Epidermal melanocyte (primary cell): ENCODE measurements around the gene MS4A18.
"Not testable (repeated sequence)": the region's sequence is repeated elsewhere in the genome, so short reads cannot be mapped to it uniquely, and the experiment has no call there.

Experiments used
- DNase-seq: peaks from one replicate; pipeline ENCODE4 v3.0.0; 2011; ENCODE audit warnings: low spot score; ENCODE audit not compliant: insufficient read length

Gene MS4A18

GRCh38 chr11:60734279-60734678 is 9.8 kb downstream of the MS4A18 start:
- no peak for DNase-seq

- no peak for DNase-seq
These were observed 14.6 kb downstream of the MS4A18 start for GRCh38 chr11:60739114-60739513.

- DNase-seq = no peak
These were observed 16.1 kb downstream of the MS4A18 start for GRCh38 chr11:60740573-60740972.

- DNase-seq = no peak
These were observed 16.9 kb downstream of the MS4A18 start for GRCh38 chr11:60741421-60741820.

GRCh38 chr11:60743058-60743457 is 18.5 kb downstream of the MS4A18 start:
- no peak for DNase-seq

- DNase-seq = no peak
These were observed 19.6 kb downstream of the MS4A18 start for GRCh38 chr11:60744114-60744513.

- no peak for DNase-seq
These were observed 22.9 kb downstream of the MS4A18 start for GRCh38 chr11:60747359-60747873.

- DNase-seq = no peak
These were observed 23.7 kb downstream of the MS4A18 start for GRCh38 chr11:60748225-60748624.

- DNase-seq = no peak
These were observed 24.3 kb downstream of the MS4A18 start for GRCh38 chr11:60748821-60749220.

- DNase-seq = no peak
These were observed 26.4 kb downstream of the MS4A18 start for GRCh38 chr11:60750911-60751310.

- DNase-seq = no peak
These were observed 28.8 kb downstream of the MS4A18 start for GRCh38 chr11:60753309-60753708.

- no peak for DNase-seq
These were observed 30.4 kb downstream of the MS4A18 start for GRCh38 chr11:60754887-60755286.

- DNase-seq = no peak
These were observed 31.9 kb downstream of the MS4A18 start, which contains the start of gene MS4A15 for GRCh38 chr11:60756307-60757032. TSS of gene MS4A15 (plus strand) at chr11:60756867. CDS start at chr11:60763734, 6,867 bp downstream.

GRCh38 chr11:60757231-60757800 is 32.8 kb downstream of the MS4A18 start:
- DNase-seq = no peak

GRCh38 chr11:60758671-60759070 is 34.2 kb downstream of the MS4A18 start:
- DNase-seq = not testable (repeated sequence)

GRCh38 chr11:60759438-60760225 is 35.1 kb downstream of the MS4A18 start:
- not testable (repeated sequence) for DNase-seq

GRCh38 chr11:60761436-60762190 is 37.1 kb downstream of the MS4A18 start:
- DNase-seq = no peak

GRCh38 chr11:60762851-60763691 is 38.6 kb downstream of the MS4A18 start:
- no peak for DNase-seq

GRCh38 chr11:60763692-60764369 is 39.3 kb downstream of the MS4A18 start:
- no peak for DNase-seq

- no peak for DNase-seq
These were observed 40.4 kb downstream of the MS4A18 start for GRCh38 chr11:60764879-60765278.
